GM12892 (cell line): Measurements from ENCODE around the gene PHLDB2.

Experiments
- POLR2A ChIP-seq: IDR thresholded peaks from 2 replicates; pipeline ENCODE4 v1.6.1; 2011; ENCODE audit warnings: low read depth, low read length, control low read depth
- POLR2AphosphoS5 ChIP-seq: IDR thresholded peaks from 2 replicates; pipeline ENCODE4 v1.6.1; 2011; ENCODE audit warnings: low read depth, low read length, control low read depth
- TAF1 ChIP-seq: IDR thresholded peaks from 2 replicates; pipeline ENCODE4 v1.6.1; 2011; ENCODE audit warnings: low read depth, mild to moderate bottlenecking, control low read depth, low read length, borderline replicate concordance

- TF ChIP-seq POLR2A = no peak
- TF ChIP-seq POLR2AphosphoS5 = no peak
- no peak for TF ChIP-seq TAF1
Observed at GRCh38 chr3:111853068-111853467, 6.0 kb upstream of the PHLDB2 start.
